ENCODE results near the gene TNNT3. TPM values are rescaled to one million over a fixed set of nuclear protein-coding genes. Genes with fewer than 3 reads are reported as not detected.

TNNT3 gene
- polyA plus RNA-seq, 2 of the 4 experiments (the other 2 are of a cell fraction) = not detected

DNA sequence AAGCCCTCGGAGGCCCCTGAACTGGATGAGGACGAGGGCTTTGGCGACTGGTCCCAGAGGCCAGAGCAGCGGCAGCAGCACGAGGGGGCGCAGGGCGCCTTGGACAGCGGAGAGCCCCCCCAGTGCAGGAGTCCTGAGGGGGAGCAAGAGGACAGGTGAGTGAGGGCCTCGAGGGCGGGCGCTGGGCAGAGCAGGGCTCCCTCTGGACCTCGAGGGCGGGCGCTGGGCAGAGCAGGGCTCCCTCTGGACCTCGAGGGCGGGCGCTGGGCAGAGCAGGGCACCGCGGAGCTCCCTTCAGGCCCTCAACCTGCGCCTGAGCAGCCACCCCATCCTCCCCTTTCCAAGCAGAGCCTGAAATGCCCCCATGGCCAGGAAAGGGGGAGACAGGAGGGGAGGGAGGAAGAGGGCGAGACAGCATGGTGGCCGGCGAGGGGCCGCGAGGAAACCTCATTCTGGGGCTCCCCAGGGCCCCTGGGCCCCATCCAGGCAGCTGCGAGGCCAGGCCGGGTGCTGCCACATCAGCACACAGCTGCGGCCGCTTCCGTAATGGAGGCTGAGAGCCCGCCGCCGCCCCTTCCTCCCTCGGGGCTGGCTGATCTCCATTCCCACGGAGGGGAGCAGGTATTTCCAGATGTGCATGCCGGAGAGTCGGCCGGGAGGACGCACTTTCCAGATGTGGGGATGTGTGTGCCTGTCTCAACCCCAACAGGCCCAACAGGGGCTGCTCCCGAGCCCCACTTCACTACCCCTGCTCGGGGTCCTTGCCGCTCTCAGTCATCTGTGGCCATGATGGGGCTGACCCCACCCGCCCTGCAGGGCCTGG is 37.9 kb upstream of the TNNT3 start:
- 54% methylated on average over 20 of the region's 43 CpGs for WGBS (ENCODE audit: missing lambda C conversion rate)
- Histone ChIP-seq H3K4me1 (peaks cover 4% of the 10 kb centered on the region; the same call in 1 of the 3 replicates), H3K4me3 (no peak overlapping the region), H3K27ac (no peak overlapping the region; a peak in 1 of 6 replicates), H3K4me2 (no peak overlapping the region), H3K9me3 (no peaks in the 10 kb centered on the region)
- CTCF ChIA-PET = interaction anchor here (0.6 to 10.1 kb wide), 76 partner anchors 7 to 1320 kb away, joined by 3 to 334 read pairs (median 6); partner anchors contain the start of genes H19, LSP1, MRPL23 and PRR33
- ATAC-seq (peak; percentile 16 to 34; a peak in 3 of 6 replicates), FAIRE-seq (no peak), DNase-seq (ENCODE audit: low read depth in 1 of 2, low spot score in 1 of 2) (no peak)
- POLR2A ChIA-PET = interaction anchor here (0.8 kb wide), 1 partner anchor 119 kb away, joined by 6 read pairs; no protein-coding TSS in a partner anchor
- TF ChIP-seq JUNB (IDR thresholded peaks at IDR 0.05) (no peak), ZFP36 (IDR thresholded peaks at IDR 0.05; ENCODE audit: borderline replicate concordance, partially characterized antibody) (no peak), MYC (IDR thresholded peaks at IDR 0.05; ENCODE audit: borderline replicate concordance, low read length) (no peak), CBX2 (IDR thresholded peaks at IDR 0.05; ENCODE audit: borderline replicate concordance, low read depth) (no peak), ZNF302 (CRISPR knock-in tag; IDR thresholded peaks at IDR 0.05) (no peak), SREBF2 (IDR thresholded peaks at IDR 0.05) (no peak), HOXB5 (CRISPR knock-in tag; IDR thresholded peaks at IDR 0.05) (no peak), EP300 (IDR thresholded peaks at IDR 0.05) (no peak), FOSB (CRISPR knock-in tag; IDR thresholded peaks at IDR 0.05) (no peak), KDM1A (IDR thresholded peaks at IDR 0.05; ENCODE audit: low read depth) (no peak), NR3C1 (IDR thresholded peaks at IDR 0.05) (no peak), FOSL2 (IDR thresholded peaks at IDR 0.05) (no peak), FOSL2 (CRISPR knock-in tag; IDR thresholded peaks at IDR 0.05) (no peak), PHF8 (IDR thresholded peaks at IDR 0.05; ENCODE audit: borderline replicate concordance, low read depth) (no peak), ESRRA (IDR thresholded peaks at IDR 0.05; ENCODE audit: borderline replicate concordance, low read length) (no peak), HOXA7 (CRISPR knock-in tag; IDR thresholded peaks at IDR 0.05) (no peak), HDAC2 (IDR thresholded peaks at IDR 0.05) (no peak), CEBPB (IDR thresholded peaks at IDR 0.05) (no peak)
- TF ChIP-seq, protein P1, sequence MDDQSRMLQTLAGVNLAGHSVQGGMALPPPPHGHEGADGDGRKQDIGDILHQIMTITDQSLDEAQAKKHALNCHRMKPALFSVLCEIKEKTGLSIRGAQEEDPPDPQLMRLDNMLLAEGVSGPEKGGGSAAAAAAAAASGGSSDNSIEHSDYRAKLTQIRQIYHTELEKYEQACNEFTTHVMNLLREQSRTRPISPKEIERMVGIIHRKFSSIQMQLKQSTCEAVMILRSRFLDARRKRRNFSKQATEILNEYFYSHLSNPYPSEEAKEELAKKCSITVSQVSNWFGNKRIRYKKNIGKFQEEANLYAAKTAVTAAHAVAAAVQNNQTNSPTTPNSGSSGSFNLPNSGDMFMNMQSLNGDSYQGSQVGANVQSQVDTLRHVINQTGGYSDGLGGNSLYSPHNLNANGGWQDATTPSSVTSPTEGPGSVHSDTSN (IDR thresholded peaks at IDR 0.05) = no peak
- TF ChIP-seq, protein P2, sequence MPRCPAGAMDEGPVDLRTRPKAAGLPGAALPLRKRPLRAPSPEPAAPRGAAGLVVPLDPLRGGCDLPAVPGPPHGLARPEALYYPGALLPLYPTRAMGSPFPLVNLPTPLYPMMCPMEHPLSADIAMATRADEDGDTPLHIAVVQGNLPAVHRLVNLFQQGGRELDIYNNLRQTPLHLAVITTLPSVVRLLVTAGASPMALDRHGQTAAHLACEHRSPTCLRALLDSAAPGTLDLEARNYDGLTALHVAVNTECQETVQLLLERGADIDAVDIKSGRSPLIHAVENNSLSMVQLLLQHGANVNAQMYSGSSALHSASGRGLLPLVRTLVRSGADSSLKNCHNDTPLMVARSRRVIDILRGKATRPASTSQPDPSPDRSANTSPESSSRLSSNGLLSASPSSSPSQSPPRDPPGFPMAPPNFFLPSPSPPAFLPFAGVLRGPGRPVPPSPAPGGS (IDR thresholded peaks at IDR 0.05) = no peak
- TF ChIP-seq, protein P3, sequence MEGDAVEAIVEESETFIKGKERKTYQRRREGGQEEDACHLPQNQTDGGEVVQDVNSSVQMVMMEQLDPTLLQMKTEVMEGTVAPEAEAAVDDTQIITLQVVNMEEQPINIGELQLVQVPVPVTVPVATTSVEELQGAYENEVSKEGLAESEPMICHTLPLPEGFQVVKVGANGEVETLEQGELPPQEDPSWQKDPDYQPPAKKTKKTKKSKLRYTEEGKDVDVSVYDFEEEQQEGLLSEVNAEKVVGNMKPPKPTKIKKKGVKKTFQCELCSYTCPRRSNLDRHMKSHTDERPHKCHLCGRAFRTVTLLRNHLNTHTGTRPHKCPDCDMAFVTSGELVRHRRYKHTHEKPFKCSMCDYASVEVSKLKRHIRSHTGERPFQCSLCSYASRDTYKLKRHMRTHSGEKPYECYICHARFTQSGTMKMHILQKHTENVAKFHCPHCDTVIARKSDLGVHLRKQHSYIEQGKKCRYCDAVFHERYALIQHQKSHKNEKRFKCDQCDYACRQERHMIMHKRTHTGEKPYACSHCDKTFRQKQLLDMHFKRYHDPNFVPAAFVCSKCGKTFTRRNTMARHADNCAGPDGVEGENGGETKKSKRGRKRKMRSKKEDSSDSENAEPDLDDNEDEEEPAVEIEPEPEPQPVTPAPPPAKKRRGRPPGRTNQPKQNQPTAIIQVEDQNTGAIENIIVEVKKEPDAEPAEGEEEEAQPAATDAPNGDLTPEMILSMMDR (IDR thresholded peaks at IDR 0.05) = no peak
